Brain microvascular endothelial cell (primary cell): Measurements from ENCODE around the gene CFHR4.
"Not testable (repeated sequence)": the region's sequence is repeated elsewhere in the genome, so short reads cannot be mapped to it uniquely, and the experiment has no call there.

Experiments used
- DNase-seq: peaks from one replicate; pipeline ENCODE4 v3.0.0-alpha.2; 2020
- H3K27ac ChIP-seq: fragments of 250-450 bp; sonication (Bioruptor Pico); 2 replicates; pipeline ENCODE4 v1.5.1; 2020; ENCODE audit warnings: mild to moderate bottlenecking, moderate library complexity
- H3K27me3 ChIP-seq: fragments of 250-450 bp; sonication (Bioruptor Pico); replicated peaks from 2 replicates; pipeline ENCODE4 v1.5.1; 2020; ENCODE audit warnings: mild to moderate bottlenecking
- H3K36me3 ChIP-seq: fragments of 250-450 bp; sonication (Bioruptor Pico); replicated peaks from 2 replicates; pipeline ENCODE4 v1.5.1; 2020; ENCODE audit warnings: mild to moderate bottlenecking
- H3K4me3 ChIP-seq: 2 replicates; pipeline ENCODE4 v1.5.1; 2011; ENCODE audit warnings: low read depth, mild to moderate bottlenecking, control low read depth, low read length, moderate library complexity
- in situ Hi-C: cut with HindIII; loops from 2 replicates; pipeline ENCODE4 v1.10.0; 2017; ENCODE audit warnings: low sequenced_read_pairs, low pct_ligation_motif_present
- TF ChIP-seq, protein P1 (sequence below): IDR thresholded peaks from 2 replicates; pipeline ENCODE4 v1.5.1; 2011; ENCODE audit warnings: low read depth, mild to moderate bottlenecking, moderate library complexity, low read length, control low read depth, inconsistent platforms; ENCODE audit errors: missing control alignments

The CFHR4 gene

DNA sequence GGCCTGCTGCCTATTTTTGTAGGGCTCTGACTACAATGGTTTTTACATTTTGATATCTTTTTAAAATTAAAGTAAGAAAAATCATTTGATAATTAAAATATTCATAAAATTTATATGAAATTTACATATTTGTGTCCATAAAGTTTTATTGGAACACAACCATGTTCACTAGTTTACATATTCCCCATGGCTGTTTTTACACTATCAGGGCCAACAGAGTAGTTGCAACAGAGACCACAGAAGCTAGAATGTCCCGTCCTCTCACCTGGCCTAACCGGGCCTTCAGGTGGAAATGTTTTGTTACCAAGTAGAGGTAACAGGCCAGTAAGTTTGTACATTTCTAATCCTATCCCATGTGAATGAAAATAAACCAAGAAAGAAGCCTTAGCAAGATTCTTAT, 45.0 kb downstream of the CFHR4 start:
- H3K4me3 ChIP-seq, H3K36me3 ChIP-seq, H3K27ac ChIP-seq, in situ Hi-C loops, DNase-seq, H3K27me3 ChIP-seq: not testable (repeated sequence)

DNA sequence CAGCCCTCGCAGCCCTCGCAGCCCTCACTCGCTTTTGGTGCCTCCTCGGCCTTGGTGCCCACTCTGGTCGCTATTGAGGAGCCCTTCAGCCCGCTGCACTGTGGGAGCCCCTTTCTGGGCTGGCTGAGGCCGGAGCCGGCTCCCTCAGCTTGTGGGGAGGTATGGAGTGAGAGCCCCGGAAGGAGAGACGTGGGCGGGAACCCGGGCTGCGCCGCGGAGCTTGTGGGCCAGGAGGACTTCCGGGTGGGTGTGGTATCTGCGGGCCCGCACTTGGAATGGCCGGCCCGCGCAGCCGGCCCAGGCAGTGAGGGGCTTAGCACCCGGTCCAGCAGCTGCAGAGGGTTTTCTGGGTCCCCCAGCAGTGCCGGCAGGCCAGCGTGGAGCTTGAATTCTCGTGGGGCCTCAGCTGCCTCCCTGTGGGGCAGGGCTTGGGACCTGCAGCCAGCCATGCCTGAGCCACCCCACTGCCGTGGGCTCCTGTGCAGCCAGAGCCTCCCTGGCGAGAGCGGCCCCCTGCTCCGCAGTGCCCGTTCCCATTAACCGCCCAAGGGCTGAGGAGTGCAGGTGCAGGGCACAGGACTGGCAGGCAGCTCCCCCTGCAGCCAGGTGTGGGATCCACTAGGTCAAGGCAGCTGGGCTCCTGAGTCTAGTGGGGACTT, 45.8 kb downstream of the CFHR4 start:
- Histone ChIP-seq H3K4me3 (no peak overlapping the region), H3K27me3 (no peaks in the 10 kb centered on the region), H3K36me3 (no peaks in the 10 kb centered on the region), H3K27ac (no peak overlapping the region)
- TF ChIP-seq, protein P1, sequence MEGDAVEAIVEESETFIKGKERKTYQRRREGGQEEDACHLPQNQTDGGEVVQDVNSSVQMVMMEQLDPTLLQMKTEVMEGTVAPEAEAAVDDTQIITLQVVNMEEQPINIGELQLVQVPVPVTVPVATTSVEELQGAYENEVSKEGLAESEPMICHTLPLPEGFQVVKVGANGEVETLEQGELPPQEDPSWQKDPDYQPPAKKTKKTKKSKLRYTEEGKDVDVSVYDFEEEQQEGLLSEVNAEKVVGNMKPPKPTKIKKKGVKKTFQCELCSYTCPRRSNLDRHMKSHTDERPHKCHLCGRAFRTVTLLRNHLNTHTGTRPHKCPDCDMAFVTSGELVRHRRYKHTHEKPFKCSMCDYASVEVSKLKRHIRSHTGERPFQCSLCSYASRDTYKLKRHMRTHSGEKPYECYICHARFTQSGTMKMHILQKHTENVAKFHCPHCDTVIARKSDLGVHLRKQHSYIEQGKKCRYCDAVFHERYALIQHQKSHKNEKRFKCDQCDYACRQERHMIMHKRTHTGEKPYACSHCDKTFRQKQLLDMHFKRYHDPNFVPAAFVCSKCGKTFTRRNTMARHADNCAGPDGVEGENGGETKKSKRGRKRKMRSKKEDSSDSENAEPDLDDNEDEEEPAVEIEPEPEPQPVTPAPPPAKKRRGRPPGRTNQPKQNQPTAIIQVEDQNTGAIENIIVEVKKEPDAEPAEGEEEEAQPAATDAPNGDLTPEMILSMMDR = no peak
- no peak for DNase-seq
- in situ Hi-C loops = no loop called here

DNA sequence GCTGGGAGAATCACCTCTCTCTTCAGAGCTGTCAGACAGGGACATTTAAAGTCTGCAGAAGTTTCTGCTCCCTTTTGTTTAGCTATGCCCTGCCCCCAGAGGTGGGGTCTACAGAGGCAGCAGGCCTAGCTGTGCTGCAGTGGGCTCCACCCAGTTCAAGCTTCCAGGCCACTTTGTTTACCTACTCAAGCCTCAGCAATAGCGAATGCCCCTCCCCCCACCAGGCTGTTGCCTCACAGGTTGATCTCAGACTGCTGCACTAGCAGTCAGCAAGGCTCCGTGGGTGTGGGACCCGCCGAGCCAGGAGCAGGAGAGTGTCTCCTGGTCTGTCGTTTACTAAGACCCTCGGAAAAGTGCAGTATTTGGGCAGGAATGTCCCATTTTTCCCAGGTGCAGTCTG, 53.6 kb downstream of the CFHR4 start:
- DNase-seq, H3K4me3 ChIP-seq, H3K27ac ChIP-seq, H3K27me3 ChIP-seq, in situ Hi-C loops, H3K36me3 ChIP-seq: not testable (repeated sequence)

DNA sequence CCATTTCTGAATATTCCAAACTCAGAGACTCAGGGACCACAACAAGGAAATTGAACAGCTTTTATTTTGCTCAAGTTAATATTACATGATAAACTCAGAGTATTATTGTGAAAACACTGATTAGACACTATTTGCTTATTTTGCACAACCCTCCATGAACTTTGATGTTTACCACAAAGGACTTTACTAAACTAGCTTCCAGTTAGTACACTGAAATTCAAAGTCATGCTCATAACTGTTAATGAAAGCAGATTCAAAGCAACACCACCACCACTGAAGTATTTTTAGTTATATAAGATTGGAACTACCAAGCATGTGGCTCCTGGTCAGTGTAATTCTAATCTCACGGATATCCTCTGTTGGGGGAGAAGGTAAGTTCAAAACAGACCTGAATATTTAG, 55.7 kb downstream of the CFHR4 start, which contains the start of gene CFHR2:
TSS of gene CFHR2 (plus strand) at position 171 of the 400 bp plus-strand sequence. CDS start at position 314, 143 bp downstream.
- H3K4me3 ChIP-seq, H3K27me3 ChIP-seq, H3K27ac ChIP-seq, in situ Hi-C loops, H3K36me3 ChIP-seq, DNase-seq: not testable (repeated sequence)

DNA sequence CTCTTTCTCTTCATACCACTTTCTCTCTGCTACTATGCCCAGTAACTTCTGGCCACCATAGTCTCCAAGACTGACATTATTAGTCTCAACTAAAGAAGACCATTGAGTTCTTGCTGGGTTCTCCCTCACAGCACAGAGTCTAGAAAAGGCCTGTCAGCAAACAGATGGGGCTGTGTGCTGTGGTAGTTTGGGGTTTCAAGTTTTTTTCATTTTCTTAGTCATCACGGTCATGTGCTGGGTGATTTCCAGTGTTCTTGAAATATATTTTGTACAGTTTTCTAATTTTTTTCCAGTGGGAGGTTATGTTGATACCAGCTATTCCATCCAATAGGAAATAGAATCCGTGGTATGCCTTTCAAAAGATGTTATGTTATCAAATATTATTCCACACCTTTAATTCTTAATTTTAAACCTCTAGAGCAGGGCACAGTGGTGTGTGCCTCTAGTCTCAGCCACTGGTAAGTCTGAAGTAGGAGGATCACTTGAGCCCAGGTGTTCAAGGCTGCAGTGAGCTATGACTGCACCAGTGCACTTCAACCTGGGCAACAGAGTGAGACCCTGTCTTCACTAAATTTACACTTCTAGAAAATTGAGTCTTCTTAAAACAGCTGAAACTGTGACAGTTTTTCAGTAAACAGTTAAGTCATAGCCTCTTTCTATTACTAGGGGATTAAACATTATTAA, 64.0 kb downstream of the CFHR4 start:
- no peaks in the 10 kb centered on the region for H3K36me3 ChIP-seq
- no peaks in the 10 kb centered on the region for H3K27me3 ChIP-seq
- no peak overlapping the region for H3K4me3 ChIP-seq
- TF ChIP-seq, protein P1 = no peak
- in situ Hi-C loops = no loop called here
- no peak for DNase-seq
- H3K27ac ChIP-seq = no peak overlapping the region

DNA sequence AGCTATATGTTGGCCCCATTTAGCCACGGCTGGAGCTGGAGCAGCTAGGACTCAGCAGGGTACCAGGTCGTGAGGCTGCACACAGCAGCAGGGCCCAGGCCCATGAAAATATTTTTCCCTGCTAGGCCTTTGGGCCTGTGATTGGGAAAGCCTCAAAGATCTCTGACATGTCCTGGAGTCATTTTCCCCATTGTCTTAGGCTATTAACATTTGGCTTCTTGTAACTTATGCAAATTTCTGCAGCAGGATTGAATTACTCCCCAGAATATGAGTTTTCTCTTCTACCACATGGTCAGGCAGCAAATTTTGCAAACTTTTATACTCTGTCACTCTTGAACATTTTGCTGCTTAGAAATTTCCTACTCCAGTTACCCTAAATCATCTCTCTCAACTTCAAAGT, 66.9 kb downstream of the CFHR4 start:
- Histone ChIP-seq H3K27ac (no peak overlapping the region), H3K4me3 (no peak overlapping the region), H3K36me3 (no peaks in the 10 kb centered on the region), H3K27me3 (no peaks in the 10 kb centered on the region)
- TF ChIP-seq, protein P1 = no peak
- DNase-seq = no peak
- in situ Hi-C loops = no loop called here

DNA sequence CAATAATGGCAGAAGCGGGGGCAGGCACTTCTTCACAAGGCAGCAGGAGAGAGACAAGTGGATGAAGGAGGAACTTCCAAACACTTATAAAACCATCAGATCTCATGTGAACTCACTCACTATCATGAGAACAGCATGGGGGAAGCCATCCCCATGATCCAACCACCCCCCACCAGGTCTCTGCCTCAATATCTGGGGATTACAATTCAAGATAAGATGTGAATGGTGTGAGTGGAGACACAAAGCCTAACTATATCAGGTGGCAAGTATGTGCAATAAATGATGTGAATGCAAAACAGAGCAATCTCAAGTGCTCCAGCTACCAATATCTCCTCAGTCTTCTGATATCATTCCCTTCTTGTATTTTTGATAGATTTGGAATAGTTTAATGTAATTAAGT, 68.1 kb downstream of the CFHR4 start:
- TF ChIP-seq, protein P1 = no peak
- no peaks in the 10 kb centered on the region for H3K36me3 ChIP-seq
- in situ Hi-C loops = no loop called here

More for the DNA sequence above, 68.1 kb downstream of the CFHR4 start:
- no peak overlapping the region for H3K27ac ChIP-seq
- H3K27me3 ChIP-seq = no peaks in the 10 kb centered on the region
- DNase-seq = no peak
- H3K4me3 ChIP-seq = no peak overlapping the region
